Activated CD8-positive, alpha-beta T cell treated with anti-CD3 and anti-CD28 coated beads for 36 hours (primary cell): ENCODE results near the gene SCFD2. TPM values are rescaled to one million over a fixed set of nuclear protein-coding genes. Genes with fewer than 3 reads are reported as not detected.
"Not testable (repeated sequence)": the region's sequence is repeated elsewhere in the genome, so short reads cannot be mapped to it uniquely, and the experiment has no call there.

Experiments
- ATAC-seq: fragments of 200-7000 bp; cut with Tn5 transposase; one replicate; pipeline ENCODE4 v1.10.0; 2021; ENCODE audit warnings: mild to moderate bottlenecking, moderate library complexity
- CTCF ChIA-PET: fragments of 350-600 bp; sonication (Branson Sonifier 250); formaldehyde crosslinking; loops from one replicate; lab custom pipeline; 2021; ENCODE audit warnings: antibody characterized with exemption; lab: Charles Lee
- POLR2A ChIA-PET: fragments of 350-600 bp; sonication (Branson Sonifier 250); formaldehyde crosslinking; loops from one replicate; lab custom pipeline; 2021; ENCODE audit warnings: antibody characterized with exemption; lab: Charles Lee
- DNase-seq: peaks from one replicate; pipeline ENCODE4 v3.0.0-alpha.2; 2020
- H3K27ac Mint-ChIP-seq: one replicate; pipeline ENCODE4 v1.8.0; 2021; ENCODE audit warnings: mild to moderate bottlenecking, mixed read lengths
- H3K27me3 Mint-ChIP-seq: one replicate; pipeline ENCODE4 v1.8.0; 2021; ENCODE audit warnings: mixed read lengths
- H3K36me3 Mint-ChIP-seq: one replicate; pipeline ENCODE4 v1.8.0; 2021; ENCODE audit warnings: low read depth, mixed read lengths
- H3K4me1 Mint-ChIP-seq: one replicate; pipeline ENCODE4 v1.8.0; 2021; ENCODE audit warnings: low read depth, mixed read lengths
- H3K4me3 Mint-ChIP-seq: one replicate; pipeline ENCODE4 v1.8.0; 2021; ENCODE audit warnings: mild to moderate bottlenecking, moderate library complexity, mixed read lengths
- H3K9me3 Mint-ChIP-seq: one replicate; pipeline ENCODE4 v1.8.0; 2021; ENCODE audit warnings: mixed read lengths
- CTCF ChIP-seq: fragments of 200-600 bp; IDR thresholded peaks from one replicate; pipeline ENCODE4 v1.8.0; 2022; ENCODE audit warnings: antibody characterized with exemption, mild to moderate bottlenecking
- intact Hi-C: fragments of 100-400 bp; cut with micrococcal nuclease; formaldehyde crosslinking; loops from one replicate; pipeline ENCODE4 v1.10.0; 2022
- total RNA-seq, 2 experiments: library from RNA; stranded (reverse); gene quantifications; one replicate each; pipeline ENCODE4 v1.2.3, GENCODE V29; 2021

The SCFD2 gene
- total RNA-seq, 2 experiments from 2014 or later: 21.4 to 22.1 TPM

GRCh38 chr4:53309321-53310040 is 56.4 kb downstream of the SCFD2 start:
- Mint-ChIP-seq H3K4me3 (no peak overlapping the region), H3K27ac (no peak overlapping the region), H3K4me1 (peaks cover 8% of the 10 kb centered on the region), H3K9me3 (peaks cover 6% of the 10 kb centered on the region), H3K36me3 (peaks cover 56% of the 10 kb centered on the region), H3K27me3 (no peaks in the 10 kb centered on the region)
- intact Hi-C loops: no loop called here
- DNase-seq (no peak), ATAC-seq (no peak)
- CTCF ChIA-PET: no interaction called here
- TF ChIP-seq CTCF: no peak
- POLR2A ChIA-PET: no interaction called here

- Mint-ChIP-seq H3K4me3 (no peak overlapping the region), H3K4me1 (peaks cover 8% of the 10 kb centered on the region), H3K9me3 (peaks cover 10% of the 10 kb centered on the region), H3K27me3 (no peaks in the 10 kb centered on the region), H3K36me3 (peaks cover 63% of the 10 kb centered on the region), H3K27ac (no peak overlapping the region)
- ChIA-PET POLR2A (no interaction called here), CTCF (no interaction called here)
- TF ChIP-seq CTCF: no peak
- ATAC-seq (no peak), DNase-seq (no peak)
- intact Hi-C loops: no loop called here
These were observed 57.8 kb downstream of the SCFD2 start for GRCh38 chr4:53307819-53308780.

GRCh38 chr4:53307210-53307609 is 58.7 kb downstream of the SCFD2 start:
- ATAC-seq (no peak), DNase-seq (no peak)
- Mint-ChIP-seq H3K27me3 (no peaks in the 10 kb centered on the region), H3K27ac (no peak overlapping the region), H3K4me1 (peaks cover 8% of the 10 kb centered on the region), H3K36me3 (peaks cover 62% of the 10 kb centered on the region), H3K4me3 (no peak overlapping the region), H3K9me3 (peaks cover 10% of the 10 kb centered on the region)
- POLR2A ChIA-PET: no interaction called here
- CTCF ChIA-PET: interaction anchor here (1.1 kb wide), 1 partner anchor 15 kb away, joined by 3 read pairs; no protein-coding TSS in a partner anchor
- intact Hi-C loops: no loop called here
- TF ChIP-seq CTCF: no peak

GRCh38 chr4:53306729-53307128 is 59.1 kb downstream of the SCFD2 start:
- peaks cover 10% of the 10 kb centered on the region for H3K9me3 Mint-ChIP-seq

GRCh38 chr4:53292209-53292608 is 73.7 kb downstream of the SCFD2 start:
- H3K27ac Mint-ChIP-seq, intact Hi-C loops, H3K4me1 Mint-ChIP-seq, CTCF ChIA-PET, H3K27me3 Mint-ChIP-seq, ATAC-seq, DNase-seq, POLR2A ChIA-PET, H3K4me3 Mint-ChIP-seq: not testable (repeated sequence)
- Mint-ChIP-seq H3K36me3 (peaks cover 35% of the 10 kb centered on the region), H3K9me3 (peaks cover 50% of the 10 kb centered on the region)

More at GRCh38 chr4:53306729-53307128, 59.1 kb downstream of the SCFD2 start:
- intact Hi-C loops: no loop called here
- Mint-ChIP-seq H3K27ac (no peak overlapping the region), H3K4me1 (peaks cover 8% of the 10 kb centered on the region), H3K36me3 (peaks cover 60% of the 10 kb centered on the region), H3K4me3 (no peak overlapping the region), H3K27me3 (no peaks in the 10 kb centered on the region)
- DNase-seq: no peak
- POLR2A ChIA-PET: no interaction called here
- CTCF ChIA-PET: interaction anchor here (1.1 kb wide), 1 partner anchor 15 kb away, joined by 3 read pairs; no protein-coding TSS in a partner anchor
- no peak for ATAC-seq
- TF ChIP-seq CTCF: no peak
